Tibial artery (tissue), 4 donors: ENCODE measurements around the gene PTMS.
A peak's percentile ranks its signal among the peaks of the same experiment; 100 is the strongest.

ENCODE experiments used
- DNase-seq, 2 donors: peaks; one replicate each; pipeline ENCODE4 v3.0.0-alpha.2; 2019
- H3K27ac ChIP-seq, 2 donors: fragments of 200-600 bp; sonication (generic) in 1 of 2; 1 replicate in 1 of 2; 2 replicates in 1 of 2; pipeline ENCODE4 v1.5.1; 2018 to 2019; ENCODE audit warnings: mild to moderate bottlenecking in 1 of 2
- H3K27me3 ChIP-seq, 2 donors: fragments of 200-600 bp; sonication (generic) in 1 of 2; one replicate each; pipeline versions ENCODE4 v1.5.1 to v1.6.0; 2016 to 2019
- H3K36me3 ChIP-seq, 3 donors: fragments of 200-600 bp; sonication (generic) in 2 of 3; one replicate each; pipeline ENCODE4 v1.5.1; 2016 to 2019; ENCODE audit warnings: mild to moderate bottlenecking in 2 of 3
- H3K4me1 ChIP-seq, 4 donors: fragments of 200-600 bp; sonication (generic) in 2 of 4; 1 replicate in 3 of 4; 2 replicates in 1 of 4; pipeline ENCODE4 v1.5.1; 2016 to 2019
- H3K4me3 ChIP-seq, 2 donors: fragments of 200-600 bp; sonication (generic) in 1 of 2; 1 replicate in 1 of 2; 2 replicates in 1 of 2; pipeline ENCODE4 v1.5.1; 2018 to 2019; ENCODE audit warnings: mild to moderate bottlenecking in 2 of 2
- H3K9me3 ChIP-seq, 3 donors: fragments of 200-600 bp; sonication (generic) in 1 of 3; one replicate each; pipeline ENCODE4 v1.5.1; 2016 to 2019
- intact Hi-C: fragments of 100-400 bp; cut with DNase I; formaldehyde crosslinking; loops from one replicate; pipeline ENCODE4 v1.15.0; 2023; ENCODE audit warnings: low total_unique reads
- TF ChIP-seq, protein P1 (sequence below), 2 experiments: fragments of 200-600 bp in 1 of 2; fragments of 450-650 bp in 1 of 2; IDR thresholded peaks; one replicate each; pipeline ENCODE4 v1.5.1; 2017 to 2019; ENCODE audit warnings: antibody characterized with exemption in 2 of 2, mild to moderate bottlenecking in 1 of 2, moderate library complexity in 1 of 2

The PTMS gene

DNA sequence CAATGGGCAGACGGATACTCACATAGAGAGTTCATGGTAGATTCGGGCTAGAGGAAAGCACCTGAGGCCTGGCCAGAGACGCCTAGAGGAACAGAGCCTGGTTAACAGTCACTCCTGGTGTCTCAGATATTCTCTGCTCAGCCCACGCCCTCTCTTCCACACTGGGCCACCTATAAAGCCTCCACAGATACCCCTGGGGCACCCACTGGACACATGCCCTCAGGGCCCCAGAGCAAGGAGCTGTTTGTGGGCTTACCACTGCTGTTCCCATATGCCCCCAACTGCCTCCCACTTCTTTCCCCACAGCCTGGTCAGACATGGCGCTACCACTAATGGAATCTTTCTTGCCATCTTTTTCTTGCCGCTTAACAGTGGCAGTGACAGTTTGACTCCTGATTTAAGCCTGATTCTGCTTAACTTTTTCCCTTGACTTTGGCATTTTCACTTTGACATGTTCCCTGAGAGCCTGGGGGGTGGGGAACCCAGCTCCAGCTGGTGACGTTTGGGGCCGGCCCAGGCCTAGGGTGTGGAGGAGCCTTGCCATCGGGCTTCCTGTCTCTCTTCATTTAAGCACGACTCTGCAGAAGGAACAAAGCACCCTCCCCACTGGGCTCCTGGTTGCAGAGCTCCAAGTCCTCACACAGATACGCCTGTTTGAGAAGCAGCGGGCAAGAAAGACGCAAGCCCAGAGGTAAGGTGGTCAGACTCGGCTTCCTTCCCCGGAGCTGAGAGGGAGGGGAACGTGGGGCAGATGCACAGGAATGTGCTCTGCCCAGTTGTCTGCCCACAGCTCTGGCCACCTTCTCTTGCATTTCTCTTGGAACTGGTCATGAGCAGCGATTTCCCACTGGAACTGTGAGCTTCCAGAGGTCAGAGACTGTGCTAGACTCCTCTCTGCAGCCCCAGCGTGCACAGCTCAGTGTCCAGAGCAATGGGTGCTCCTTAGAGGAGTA is 23.1 kb downstream of the PTMS start, which contains the start of gene CD4:
TSS of gene CD4 (plus strand) at position 557 of the 953 bp plus-strand sequence. CDS start 10,611 bp downstream, outside the sequence.
- peak within 1 kb of the TSS; percentile 12 to 15 for H3K4me3 ChIP-seq
- intact Hi-C loops: no loop called here
- H3K27ac ChIP-seq: no peak within 1 kb of the TSS
- TF ChIP-seq, protein P1, sequence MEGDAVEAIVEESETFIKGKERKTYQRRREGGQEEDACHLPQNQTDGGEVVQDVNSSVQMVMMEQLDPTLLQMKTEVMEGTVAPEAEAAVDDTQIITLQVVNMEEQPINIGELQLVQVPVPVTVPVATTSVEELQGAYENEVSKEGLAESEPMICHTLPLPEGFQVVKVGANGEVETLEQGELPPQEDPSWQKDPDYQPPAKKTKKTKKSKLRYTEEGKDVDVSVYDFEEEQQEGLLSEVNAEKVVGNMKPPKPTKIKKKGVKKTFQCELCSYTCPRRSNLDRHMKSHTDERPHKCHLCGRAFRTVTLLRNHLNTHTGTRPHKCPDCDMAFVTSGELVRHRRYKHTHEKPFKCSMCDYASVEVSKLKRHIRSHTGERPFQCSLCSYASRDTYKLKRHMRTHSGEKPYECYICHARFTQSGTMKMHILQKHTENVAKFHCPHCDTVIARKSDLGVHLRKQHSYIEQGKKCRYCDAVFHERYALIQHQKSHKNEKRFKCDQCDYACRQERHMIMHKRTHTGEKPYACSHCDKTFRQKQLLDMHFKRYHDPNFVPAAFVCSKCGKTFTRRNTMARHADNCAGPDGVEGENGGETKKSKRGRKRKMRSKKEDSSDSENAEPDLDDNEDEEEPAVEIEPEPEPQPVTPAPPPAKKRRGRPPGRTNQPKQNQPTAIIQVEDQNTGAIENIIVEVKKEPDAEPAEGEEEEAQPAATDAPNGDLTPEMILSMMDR (IDR thresholded peaks at IDR 0.05): no peak
- no peaks in the 10 kb centered on the region for H3K36me3 ChIP-seq
- H3K4me1 ChIP-seq: no peaks in the 10 kb centered on the region
- H3K9me3 ChIP-seq: no peaks in the 10 kb centered on the region
- no peaks in the 10 kb centered on the region for H3K27me3 ChIP-seq
- peak; percentile 76 to 78 for DNase-seq

DNA sequence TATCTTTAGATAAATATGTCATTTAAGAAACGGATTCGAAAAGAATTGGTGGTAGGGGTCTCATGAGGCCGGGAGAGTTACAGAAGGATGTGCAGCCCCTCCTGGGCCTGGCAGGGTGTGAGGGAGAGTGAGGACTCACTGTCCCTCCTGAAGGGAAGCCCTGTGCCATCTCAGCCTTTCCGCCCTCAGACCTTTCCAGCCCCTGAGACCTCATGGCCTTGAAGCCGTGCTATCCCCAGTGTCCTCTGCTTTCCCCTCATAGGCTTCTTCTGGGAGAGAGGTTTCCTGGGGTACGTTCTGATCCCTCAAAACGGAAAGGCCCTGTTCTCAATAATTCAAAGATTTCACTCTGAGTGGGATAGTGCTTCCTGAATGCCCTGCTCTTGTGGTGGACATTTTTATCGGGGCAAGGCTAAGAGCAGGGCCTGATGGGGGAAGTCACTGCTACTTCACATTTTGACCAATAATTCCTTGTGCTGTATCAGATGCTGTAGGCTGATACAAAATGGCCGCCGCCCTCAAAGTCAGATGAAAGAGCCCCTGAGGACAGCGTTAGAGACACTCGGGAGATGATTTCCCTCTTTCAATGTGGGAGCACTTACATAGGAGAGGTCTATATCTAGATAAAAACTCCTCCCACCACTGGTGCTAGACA is 24.5 kb downstream of the PTMS start:
- TF ChIP-seq, protein P1 (IDR thresholded peaks at IDR 0.05): no peak
- no peak overlapping the region for H3K4me3 ChIP-seq
- DNase-seq: no peak
- H3K27ac ChIP-seq: no peak overlapping the region
- no peaks in the 10 kb centered on the region for H3K9me3 ChIP-seq
- intact Hi-C loops: no loop called here
- no peaks in the 10 kb centered on the region for H3K4me1 ChIP-seq
- H3K36me3 ChIP-seq: no peaks in the 10 kb centered on the region
- H3K27me3 ChIP-seq: peaks cover 0 to 5% of the 10 kb centered on the region in 2 donors

DNA sequence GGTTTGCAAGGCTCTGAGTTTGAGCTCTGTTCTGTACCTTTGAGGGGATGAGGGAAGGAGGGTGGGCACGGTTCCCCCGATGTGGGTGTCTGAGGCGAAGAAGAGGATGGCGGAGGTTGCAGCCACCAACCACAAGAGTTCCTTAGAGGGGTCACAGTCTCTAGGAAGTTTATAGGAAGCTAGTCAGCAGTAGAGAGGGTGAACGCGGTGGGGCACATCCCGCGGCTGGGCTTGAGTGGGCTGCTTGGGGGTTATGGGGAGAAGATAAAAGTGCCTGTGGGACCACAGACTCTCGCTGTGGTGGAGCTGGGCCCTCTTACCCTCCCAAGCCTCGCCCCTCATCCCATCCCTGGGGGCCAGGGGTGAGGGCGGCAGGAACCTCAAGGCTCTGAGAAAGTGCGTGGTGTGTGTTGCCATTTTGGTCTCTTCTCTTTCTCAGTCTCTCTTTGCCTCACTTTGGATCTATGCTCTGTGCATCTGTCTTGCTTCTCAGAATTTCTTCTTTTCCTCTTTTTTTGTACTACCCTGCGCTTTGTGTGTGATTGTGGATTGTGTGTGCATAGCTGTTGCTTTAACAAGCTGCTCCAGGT is 25.9 kb downstream of the PTMS start:
- H3K27me3 ChIP-seq: peaks cover 0 to 8% of the 10 kb centered on the region in 2 donors
- no peak overlapping the region for H3K27ac ChIP-seq
- H3K4me3 ChIP-seq: no peak overlapping the region
- no peaks in the 10 kb centered on the region for H3K36me3 ChIP-seq
- intact Hi-C loops: no loop called here
- DNase-seq: no peak
- H3K9me3 ChIP-seq: no peaks in the 10 kb centered on the region
- TF ChIP-seq, protein P1 (IDR thresholded peaks at IDR 0.05): no peak
- H3K4me1 ChIP-seq: no peaks in the 10 kb centered on the region

DNA sequence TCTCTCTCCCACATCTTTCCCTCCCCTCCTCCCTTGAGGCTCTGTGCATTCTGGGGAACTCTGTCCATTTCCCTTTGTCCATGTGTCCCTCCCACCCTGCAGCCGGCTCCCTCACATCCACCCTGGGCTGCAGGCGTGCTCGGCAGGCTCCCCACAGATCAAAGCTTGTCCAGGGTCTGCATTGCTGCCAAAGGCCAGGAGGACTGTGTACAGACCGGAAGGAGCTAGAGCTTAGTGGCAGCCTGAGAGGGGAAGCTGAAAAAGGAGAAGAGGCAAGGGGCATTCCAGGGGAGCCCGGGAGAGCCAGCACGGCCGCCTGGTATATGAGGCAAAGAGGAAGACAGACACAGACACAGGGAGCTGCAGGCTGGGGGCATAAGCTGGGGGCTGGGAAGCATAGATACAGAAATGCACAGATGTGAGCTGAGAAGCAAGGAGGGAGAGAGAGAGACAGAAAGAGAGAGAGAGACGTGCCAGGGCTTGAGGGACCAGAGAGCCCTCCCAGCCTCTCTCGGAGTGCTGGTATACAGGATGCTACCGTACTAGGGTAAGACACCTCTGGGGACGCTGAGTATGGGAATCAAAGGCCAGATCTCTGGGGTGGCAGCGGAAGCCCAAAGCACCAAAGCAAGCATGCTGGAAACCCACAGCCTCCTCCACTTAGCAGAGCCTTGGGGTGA is 26.5 kb downstream of the PTMS start:
- Histone ChIP-seq H3K27me3 (peaks cover 0 to 8% of the 10 kb centered on the region in 2 donors), H3K36me3 (no peaks in the 10 kb centered on the region), H3K4me3 (no peak overlapping the region), H3K9me3 (no peaks in the 10 kb centered on the region), H3K4me1 (no peaks in the 10 kb centered on the region), H3K27ac (no peak overlapping the region)
- TF ChIP-seq, protein P1 (IDR thresholded peaks at IDR 0.05): no peak
- DNase-seq: peak; percentile 53 to 73
- intact Hi-C loops: no loop called here

DNA sequence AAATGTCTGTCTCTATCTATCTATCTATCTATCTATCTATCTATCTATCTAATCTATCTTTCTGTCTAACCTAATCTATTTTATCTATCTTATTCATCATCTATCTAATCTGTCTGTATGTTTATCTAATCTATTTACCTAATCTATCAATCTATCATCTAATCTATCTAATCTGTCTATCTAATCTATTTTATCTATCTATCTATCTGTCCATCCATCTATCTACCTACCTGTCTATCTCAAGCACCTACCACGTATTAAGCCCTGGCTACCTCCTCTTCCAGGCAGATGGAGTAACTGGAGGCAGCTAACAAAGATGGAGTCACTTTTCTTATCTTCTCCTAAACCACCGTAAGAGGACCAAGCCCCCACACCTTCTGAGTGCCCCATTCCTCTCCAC is 28.9 kb downstream of the PTMS start:
- intact Hi-C loops: no loop called here
- Histone ChIP-seq H3K36me3 (no peaks in the 10 kb centered on the region), H3K27me3 (peaks cover 0 to 8% of the 10 kb centered on the region in 2 donors), H3K27ac (no peak overlapping the region), H3K4me3 (no peak overlapping the region), H3K9me3 (no peaks in the 10 kb centered on the region), H3K4me1 (no peaks in the 10 kb centered on the region)
- TF ChIP-seq, protein P1 (IDR thresholded peaks at IDR 0.05): no peak
- no peak for DNase-seq
